22Rv1 (cell line): Measurements from ENCODE around the gene AMPD3.

ENCODE experiments used
- CTCF ChIP-seq: fragments of 450-650 bp; IDR thresholded peaks from 2 replicates; pipeline ENCODE4 v1.5.1; 2017; ENCODE audit warnings: mild to moderate bottlenecking
- ZFX ChIP-seq: fragments of 450-650 bp; IDR thresholded peaks from 2 replicates; pipeline ENCODE4 v1.6.1; 2017; ENCODE audit warnings: antibody characterized with exemption, borderline replicate concordance

GRCh38 chr11:10473371-10473770 lies 18.3 kb downstream of the AMPD3 start:
- TF ChIP-seq CTCF (no peak), ZFX (no peak)
